GM19240 (cell line): ENCODE data around the gene PLXNA1.

Experiments
- DNase-seq: peaks from one replicate; pipeline ENCODE4 v3.0.0; 2011; ENCODE audit warnings: low spot score; ENCODE audit not compliant: insufficient read length

The PLXNA1 gene

GRCh38 chr3:126987129-126987528, 4.2 kb downstream of the PLXNA1 start:
- DNase-seq, result no peak

- DNase-seq, result no peak
Observed at GRCh38 chr3:126987596-126987995, 4.7 kb downstream of the PLXNA1 start.

DNA sequence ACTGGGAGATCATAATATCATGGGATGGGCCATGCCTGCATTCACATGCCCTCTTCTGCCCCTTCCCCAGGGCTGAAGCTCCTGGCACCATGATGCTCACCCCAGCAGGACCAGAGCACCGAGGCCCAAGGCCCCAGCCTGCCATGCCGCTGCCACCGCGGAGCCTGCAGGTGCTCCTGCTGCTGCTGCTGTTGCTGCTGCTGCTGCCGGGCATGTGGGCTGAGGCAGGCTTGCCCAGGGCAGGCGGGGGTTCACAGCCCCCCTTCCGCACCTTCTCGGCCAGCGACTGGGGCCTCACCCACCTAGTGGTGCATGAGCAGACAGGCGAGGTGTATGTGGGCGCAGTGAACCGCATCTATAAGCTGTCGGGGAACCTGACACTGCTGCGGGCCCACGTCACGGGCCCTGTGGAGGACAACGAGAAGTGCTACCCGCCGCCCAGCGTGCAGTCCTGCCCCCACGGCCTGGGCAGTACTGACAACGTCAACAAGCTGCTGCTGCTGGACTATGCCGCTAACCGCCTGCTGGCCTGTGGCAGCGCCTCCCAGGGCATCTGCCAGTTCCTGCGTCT, 5.6 kb downstream of the PLXNA1 start:
- DNase-seq, result no peak

DNA sequence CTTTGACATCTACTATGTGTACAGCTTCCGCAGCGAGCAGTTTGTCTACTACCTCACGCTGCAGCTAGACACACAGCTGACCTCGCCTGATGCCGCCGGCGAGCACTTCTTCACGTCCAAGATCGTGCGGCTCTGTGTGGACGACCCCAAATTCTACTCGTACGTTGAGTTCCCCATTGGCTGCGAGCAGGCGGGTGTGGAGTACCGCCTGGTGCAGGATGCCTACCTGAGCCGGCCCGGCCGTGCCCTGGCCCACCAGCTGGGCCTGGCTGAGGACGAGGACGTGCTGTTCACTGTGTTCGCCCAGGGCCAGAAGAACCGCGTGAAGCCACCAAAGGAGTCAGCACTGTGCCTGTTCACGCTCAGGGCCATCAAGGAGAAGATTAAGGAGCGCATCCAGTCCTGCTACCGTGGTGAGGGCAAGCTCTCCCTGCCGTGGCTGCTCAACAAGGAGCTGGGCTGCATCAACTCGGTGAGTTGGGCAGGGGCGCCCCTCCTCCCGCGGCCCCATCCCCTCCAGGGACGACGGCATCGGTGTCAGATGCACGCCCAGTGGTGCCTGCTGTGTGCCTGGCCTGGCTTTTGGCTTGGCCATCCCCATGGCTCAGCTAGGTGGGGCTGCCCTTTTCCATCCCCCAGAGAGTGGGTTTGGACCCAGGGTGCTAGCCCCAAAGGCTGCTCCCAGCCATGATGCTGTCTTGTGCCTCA, 6.6 kb downstream of the PLXNA1 start:
- no peak for DNase-seq

- no peak for DNase-seq
Observed at GRCh38 chr3:126990024-126990700, 7.2 kb downstream of the PLXNA1 start.

DNA sequence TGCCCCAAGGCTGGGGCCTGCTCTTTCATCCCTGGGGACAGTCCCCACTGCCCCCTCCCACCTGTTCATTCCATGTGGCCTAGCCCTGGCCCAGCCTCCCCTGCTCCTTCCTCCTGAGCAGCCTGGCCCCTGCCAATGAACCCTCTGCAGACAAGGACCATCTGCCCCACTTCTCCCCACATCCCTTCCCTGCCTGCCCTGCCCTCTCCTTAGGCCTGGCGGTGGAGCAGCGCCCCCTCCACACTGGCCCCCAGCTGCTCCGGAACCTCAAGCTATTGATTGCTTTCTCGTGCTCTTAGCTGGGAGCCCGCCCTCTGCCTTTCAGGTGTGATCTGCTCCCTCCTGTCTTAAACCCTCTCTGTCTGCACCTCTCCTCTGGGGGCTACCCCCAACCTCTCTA, 8.0 kb downstream of the PLXNA1 start:
- no peak for DNase-seq

DNA sequence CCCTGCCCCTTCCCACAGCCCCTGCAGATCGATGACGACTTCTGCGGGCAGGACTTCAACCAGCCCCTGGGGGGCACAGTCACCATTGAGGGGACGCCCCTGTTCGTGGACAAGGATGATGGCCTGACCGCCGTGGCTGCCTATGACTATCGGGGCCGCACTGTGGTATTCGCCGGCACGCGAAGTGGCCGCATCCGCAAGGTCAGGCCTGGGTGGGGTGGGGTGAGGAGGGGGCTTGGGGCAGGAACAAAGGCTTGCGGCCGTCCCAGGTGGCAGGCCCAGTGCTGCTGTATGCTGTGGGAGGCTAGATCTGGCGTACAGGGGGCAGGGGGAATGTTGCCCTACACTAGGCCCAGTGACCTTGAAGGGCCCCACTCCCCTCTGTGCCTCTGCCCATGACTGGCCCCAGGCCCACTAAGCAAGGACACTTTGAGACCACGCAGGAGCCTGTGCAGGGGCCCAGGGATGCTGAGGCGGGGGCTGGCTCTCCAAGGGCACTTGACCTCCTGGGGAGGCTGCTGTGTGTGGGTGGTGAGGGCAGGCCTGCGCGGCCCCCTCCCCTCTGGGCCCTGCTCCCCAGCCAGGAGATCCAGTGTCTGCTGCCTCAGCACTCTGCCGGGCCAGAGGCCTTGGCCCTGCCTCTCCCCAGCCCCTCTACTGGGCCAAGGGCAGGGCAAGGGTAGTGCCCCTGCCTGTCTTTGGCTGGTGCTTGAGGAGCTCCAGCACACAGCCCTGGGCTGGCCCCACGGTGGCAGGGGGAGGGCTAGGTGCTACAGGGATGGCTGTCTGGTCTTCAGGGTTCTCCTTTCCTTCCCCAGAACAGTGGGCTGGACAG, 8.7 kb downstream of the PLXNA1 start:
- no peak for DNase-seq

- no peak for DNase-seq
Observed at GRCh38 chr3:126992216-126992615, 9.3 kb downstream of the PLXNA1 start.

DNA sequence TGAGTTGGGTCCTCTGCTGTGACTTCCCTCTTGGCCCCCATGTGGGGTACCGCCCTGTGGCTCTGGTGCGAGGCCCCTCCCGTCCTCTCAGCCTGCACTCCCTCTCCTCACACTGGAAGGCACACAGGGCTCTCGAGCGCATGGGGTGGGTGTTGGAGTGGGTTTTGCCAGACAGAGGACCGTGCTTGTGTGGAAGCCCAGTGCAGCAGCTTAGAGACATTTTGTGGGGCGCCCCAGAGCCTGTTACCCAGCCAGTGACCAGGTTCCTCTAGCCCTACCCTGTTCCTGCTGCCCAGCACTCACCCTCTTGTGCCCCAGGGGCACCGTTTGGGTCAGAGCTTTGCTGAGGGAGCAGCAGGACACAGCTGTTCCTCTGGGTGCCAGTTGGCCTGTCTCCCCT, 9.9 kb downstream of the PLXNA1 start:
- no peak for DNase-seq

GRCh38 chr3:126993436-126993835, 10.5 kb downstream of the PLXNA1 start:
- DNase-seq, result no peak

- no peak for DNase-seq
Observed at GRCh38 chr3:126994661-126995245, 11.8 kb downstream of the PLXNA1 start.

DNA sequence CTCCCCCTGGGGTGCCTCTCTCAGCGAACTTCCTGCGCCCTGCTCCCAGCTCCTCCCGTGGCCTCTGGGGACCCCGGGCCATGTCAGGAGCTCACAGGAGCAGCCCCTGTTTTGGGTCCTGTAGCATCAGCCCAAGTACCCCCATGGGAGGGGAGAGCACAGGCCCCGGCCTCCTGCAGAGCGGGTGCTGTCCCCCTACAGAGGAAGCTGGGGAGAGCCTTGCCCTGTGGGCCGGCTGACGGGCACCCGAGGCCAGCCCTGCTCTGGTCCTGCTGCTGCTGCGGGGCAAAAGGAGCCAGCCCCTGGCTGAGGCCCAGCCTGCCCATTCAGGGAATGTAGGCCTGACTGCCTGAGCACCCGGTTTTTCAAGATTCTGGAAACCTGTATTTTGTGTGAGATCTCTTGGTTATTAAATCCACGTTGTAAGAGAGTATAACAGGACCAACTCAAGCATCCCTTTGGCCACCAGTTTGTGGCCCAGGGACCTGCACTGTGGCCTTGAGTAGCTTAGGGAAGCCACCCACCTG, 12.4 kb downstream of the PLXNA1 start:
- no peak for DNase-seq

DNA sequence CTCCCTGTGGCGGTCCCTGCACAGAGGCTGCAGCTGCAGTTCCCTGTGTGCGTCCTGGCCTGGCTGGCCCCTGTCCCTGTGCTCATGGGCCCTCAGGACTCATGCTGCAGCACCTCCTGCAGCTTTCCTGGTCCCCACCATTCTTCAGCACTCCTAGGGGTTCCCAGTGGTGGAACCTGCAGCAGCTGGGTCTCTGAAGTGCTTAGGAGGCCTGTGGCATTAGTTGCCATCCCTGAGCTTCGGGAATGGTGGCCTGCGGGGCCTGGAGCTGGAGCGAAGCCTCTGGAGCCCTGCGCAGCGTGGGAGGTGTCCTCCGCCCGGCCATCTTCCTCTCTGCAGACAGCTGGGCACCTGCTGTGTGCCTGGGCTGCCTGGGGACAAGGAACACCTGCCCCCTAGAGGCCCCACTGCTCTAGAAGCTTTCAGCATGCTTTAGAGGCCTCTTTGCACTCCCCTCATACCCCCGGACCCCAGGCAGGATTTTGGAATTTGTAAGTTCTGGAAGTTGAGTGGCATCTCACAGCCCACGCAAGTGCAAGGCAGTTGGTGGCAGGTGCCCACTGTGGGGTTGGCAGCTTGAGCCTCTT, 13.1 kb downstream of the PLXNA1 start:
- DNase-seq, result no peak

DNA sequence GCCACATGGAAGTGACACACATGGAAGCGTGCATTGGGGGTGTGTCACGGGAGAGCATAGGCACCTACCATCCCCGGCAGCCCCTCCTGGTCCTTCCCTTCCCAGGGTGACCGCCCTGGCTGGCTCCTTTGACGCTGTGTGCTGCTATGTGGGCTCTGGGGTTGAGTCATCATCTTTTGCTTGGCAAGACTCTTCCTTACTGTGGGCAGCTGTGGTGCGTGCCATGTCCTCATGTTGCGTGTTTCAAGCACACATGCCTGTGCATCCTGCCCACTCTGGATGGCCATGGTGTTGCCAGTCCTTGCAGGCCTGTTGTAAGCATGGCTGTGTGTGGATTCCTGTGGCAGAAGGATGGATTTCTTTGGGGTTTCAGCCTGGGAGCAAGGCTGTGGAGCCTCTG, 14.0 kb downstream of the PLXNA1 start:
- no peak for DNase-seq

GRCh38 chr3:126997455-126998038, 14.6 kb downstream of the PLXNA1 start:
- no peak for DNase-seq

- DNase-seq, result no peak
Observed at GRCh38 chr3:126998320-126998719, 15.4 kb downstream of the PLXNA1 start.

DNA sequence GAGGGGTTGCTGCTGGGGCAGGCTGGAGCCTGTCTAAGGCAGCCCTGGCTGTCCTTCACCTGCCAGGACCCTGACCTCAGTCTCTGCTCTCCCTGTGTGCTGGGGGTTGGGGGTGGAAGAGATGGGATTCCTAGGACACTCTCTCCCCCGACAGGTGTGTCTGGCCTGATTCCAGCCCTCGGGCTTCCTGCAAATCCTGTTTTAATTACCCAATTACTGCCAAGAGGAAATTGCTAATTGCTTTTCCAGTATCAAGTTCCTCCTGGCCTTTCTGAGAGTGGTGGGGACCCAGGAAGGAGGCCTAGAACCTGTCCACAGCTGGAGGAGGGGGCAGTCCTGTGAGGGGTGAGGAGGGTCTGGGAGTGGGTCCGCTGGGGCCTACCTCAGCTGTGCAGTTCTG, 15.8 kb downstream of the PLXNA1 start:
- DNase-seq, result no peak

DNA sequence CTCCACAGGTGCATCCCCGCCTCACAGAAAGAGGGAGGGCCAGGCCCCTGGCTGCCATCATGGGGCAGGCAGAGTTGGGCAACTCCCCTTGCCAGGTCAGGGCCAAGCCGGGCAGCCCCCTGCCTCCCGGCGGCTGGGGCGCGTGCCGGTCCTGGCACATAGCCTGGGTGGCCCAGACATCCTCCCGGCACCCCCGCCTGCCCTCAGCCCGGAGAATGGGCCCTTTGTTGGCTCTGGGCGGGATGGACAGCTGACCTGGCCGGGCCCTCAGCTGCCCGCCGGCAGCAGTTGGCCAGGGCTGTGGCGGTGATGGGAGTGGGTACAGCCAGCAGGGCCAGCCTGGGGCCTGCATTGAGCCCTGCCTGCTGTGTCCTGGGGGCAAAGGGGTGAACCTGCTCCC, 16.5 kb downstream of the PLXNA1 start:
- DNase-seq, result no peak

DNA sequence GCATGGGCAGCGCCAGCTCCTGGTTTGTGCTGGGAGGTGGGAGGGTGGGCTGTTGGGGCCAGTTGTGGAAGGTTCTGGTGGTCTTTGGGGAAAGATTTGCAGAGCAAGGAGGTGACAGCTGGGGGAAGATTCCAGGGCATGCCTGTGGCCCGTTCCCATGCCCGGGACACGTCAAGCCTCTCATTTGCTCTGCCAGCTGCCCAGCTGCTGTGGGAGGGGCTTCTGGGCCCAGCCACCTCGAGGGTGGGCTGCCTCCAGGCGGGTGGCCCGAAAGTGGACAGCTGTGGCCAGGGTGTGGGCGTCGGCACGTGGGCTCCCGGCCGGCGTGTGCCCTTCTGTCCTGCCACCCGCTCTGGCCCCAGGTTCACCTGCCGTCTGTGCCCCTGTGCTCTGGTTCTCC, 17.2 kb downstream of the PLXNA1 start:
- no peak for DNase-seq

- no peak for DNase-seq
Observed at GRCh38 chr3:127000761-127001160, 17.8 kb downstream of the PLXNA1 start.
